Measurements from ENCODE around the gene LCLAT1. TPM values are rescaled to one million over a fixed set of nuclear protein-coding genes. Genes with fewer than 3 reads are reported as not detected.
A peak's percentile ranks its signal among the peaks of the same experiment; 100 is the strongest.

The LCLAT1 gene
- 10 to 100 TPM; 12.0 to 21.1 TPM for total RNA-seq
- 10 to 100 TPM; 10.3 to 11.8 TPM for polyA plus RNA-seq (ENCODE audit: insufficient read length in 2 of 2)
- long read RNA-seq, donor 1, full-length matches to known transcripts = 2 of 2 reads
- long read RNA-seq, donor 1, partial matches to known transcripts = 0 of 2 reads
- long read RNA-seq, donor 1, other reads (novel, unspliced or antisense) = 0 of 2 reads
- long read RNA-seq, donor 2, full-length matches to known transcripts = 1 of 1 reads
- long read RNA-seq, donor 2, partial matches to known transcripts = 0 of 1 reads
- long read RNA-seq, donor 2, other reads (novel, unspliced or antisense) = 0 of 1 reads
- long read RNA-seq, donor 3 = 0 reads
- long read RNA-seq, donor 4, full-length matches to known transcripts = 1 of 1 reads
- long read RNA-seq, donor 4, partial matches to known transcripts = 0 of 1 reads
- long read RNA-seq, donor 4, other reads (novel, unspliced or antisense) = 0 of 1 reads

- 3% methylated on average over 83 of the region's 83 CpGs for WGBS (ENCODE audit: insufficient coverage)
- no peaks in the 10 kb centered on the region for H3K9me3 ChIP-seq (ENCODE audit: control insufficient read depth, insufficient read depth, low read length)
- H3K36me3 ChIP-seq (ENCODE audit: control insufficient read depth, insufficient read depth, low read length) = no peaks in the 10 kb centered on the region
- H3K27me3 ChIP-seq (ENCODE audit: control insufficient read depth, insufficient read depth, low read length) = no peaks in the 10 kb centered on the region
- peak; percentile 69 to 95 (median 73) for DNase-seq (ENCODE audit: low read depth in 4 of 6, low spot score in 6 of 6)
- H3K4me1 ChIP-seq (ENCODE audit: control insufficient read depth, insufficient read depth, low read length) = peaks cover 5% of the 10 kb centered on the region
- H3K27ac ChIP-seq (ENCODE audit: low read depth, low read length) = peak within 1 kb of the TSS; percentile 42
- peak within 1 kb of the TSS; percentile 95 for H3K4me3 ChIP-seq (ENCODE audit: low read depth, low read length)
Measured at GRCh38 chr2:30447149-30448045, at the start of gene LCLAT1. LCLAT1 (plus strand) TSS chr2:30447246; CDS start chr2:30525591, 78,345 bp downstream.

- WGBS (ENCODE audit: insufficient coverage) = 100% methylated on average over 2 of the region's 4 CpGs
- H3K36me3 ChIP-seq (ENCODE audit: control insufficient read depth, insufficient read depth, low read length) = no peaks in the 10 kb centered on the region
- H3K4me3 ChIP-seq (ENCODE audit: low read depth, low read length) = no peak overlapping the region
- H3K27me3 ChIP-seq (ENCODE audit: control insufficient read depth, insufficient read depth, low read length) = no peaks in the 10 kb centered on the region
- DNase-seq (ENCODE audit: low read depth in 4 of 6, low spot score in 6 of 6) = no peak
- no peaks in the 10 kb centered on the region for H3K4me1 ChIP-seq (ENCODE audit: control insufficient read depth, insufficient read depth, low read length)
- H3K9me3 ChIP-seq (ENCODE audit: control insufficient read depth, insufficient read depth, low read length) = no peaks in the 10 kb centered on the region
- H3K27ac ChIP-seq (ENCODE audit: low read depth, low read length) = no peak overlapping the region
Measured at GRCh38 chr2:30398084-30398873, 48.8 kb upstream of the LCLAT1 start.

GRCh38 chr2:30400151-30400954, 46.7 kb upstream of the LCLAT1 start:
- Histone ChIP-seq H3K27ac (ENCODE audit: low read depth, low read length) (no peak overlapping the region), H3K27me3 (ENCODE audit: control insufficient read depth, insufficient read depth, low read length) (no peaks in the 10 kb centered on the region), H3K36me3 (ENCODE audit: control insufficient read depth, insufficient read depth, low read length) (no peaks in the 10 kb centered on the region), H3K4me3 (ENCODE audit: low read depth, low read length) (no peak overlapping the region), H3K9me3 (ENCODE audit: control insufficient read depth, insufficient read depth, low read length) (no peaks in the 10 kb centered on the region), H3K4me1 (ENCODE audit: control insufficient read depth, insufficient read depth, low read length) (peaks cover 9% of the 10 kb centered on the region)
- 93% methylated on average over 4 of the region's 11 CpGs for WGBS (ENCODE audit: insufficient coverage)
- DNase-seq (ENCODE audit: low read depth in 4 of 6, low spot score in 6 of 6) = no peak

- Histone ChIP-seq H3K4me1 (ENCODE audit: control insufficient read depth, insufficient read depth, low read length) (peaks cover 11% of the 10 kb centered on the region), H3K27ac (ENCODE audit: low read depth, low read length) (no peak overlapping the region)
- no peak for DNase-seq (ENCODE audit: low read depth in 4 of 6, low spot score in 6 of 6)
Measured at GRCh38 chr2:30402441-30403182, 44.4 kb upstream of the LCLAT1 start.

GRCh38 chr2:30403592-30404312, 43.3 kb upstream of the LCLAT1 start:
- WGBS (ENCODE audit: insufficient coverage) = 48% methylated on average over 4 of the region's 7 CpGs
- H3K36me3 ChIP-seq (ENCODE audit: control insufficient read depth, insufficient read depth, low read length) = no peaks in the 10 kb centered on the region
- peak overlapping the region; percentile 20 for H3K27ac ChIP-seq (ENCODE audit: low read depth, low read length)
- no peak overlapping the region for H3K4me3 ChIP-seq (ENCODE audit: low read depth, low read length)
- H3K9me3 ChIP-seq (ENCODE audit: control insufficient read depth, insufficient read depth, low read length) = no peaks in the 10 kb centered on the region
- peaks cover 16% of the 10 kb centered on the region for H3K4me1 ChIP-seq (ENCODE audit: control insufficient read depth, insufficient read depth, low read length)
- H3K27me3 ChIP-seq (ENCODE audit: control insufficient read depth, insufficient read depth, low read length) = no peaks in the 10 kb centered on the region
- no peak for DNase-seq (ENCODE audit: low read depth in 4 of 6, low spot score in 6 of 6)

More at GRCh38 chr2:30402441-30403182, 44.4 kb upstream of the LCLAT1 start:
- Histone ChIP-seq H3K27me3 (ENCODE audit: control insufficient read depth, insufficient read depth, low read length) (no peaks in the 10 kb centered on the region), H3K36me3 (ENCODE audit: control insufficient read depth, insufficient read depth, low read length) (no peaks in the 10 kb centered on the region), H3K9me3 (ENCODE audit: control insufficient read depth, insufficient read depth, low read length) (no peaks in the 10 kb centered on the region), H3K4me3 (ENCODE audit: low read depth, low read length) (no peak overlapping the region)
- WGBS (ENCODE audit: insufficient coverage) = 100% methylated on average over 1 of the region's 5 CpGs

GRCh38 chr2:30404319-30405259, 42.5 kb upstream of the LCLAT1 start:
- WGBS (ENCODE audit: insufficient coverage) = 21% methylated on average over 6 of the region's 12 CpGs
- Histone ChIP-seq H3K36me3 (ENCODE audit: control insufficient read depth, insufficient read depth, low read length) (no peaks in the 10 kb centered on the region), H3K9me3 (ENCODE audit: control insufficient read depth, insufficient read depth, low read length) (no peaks in the 10 kb centered on the region), H3K27ac (ENCODE audit: low read depth, low read length) (peak overlapping the region; percentile 20), H3K27me3 (ENCODE audit: control insufficient read depth, insufficient read depth, low read length) (no peaks in the 10 kb centered on the region), H3K4me1 (ENCODE audit: control insufficient read depth, insufficient read depth, low read length) (peaks cover 16% of the 10 kb centered on the region), H3K4me3 (ENCODE audit: low read depth, low read length) (no peak overlapping the region)
- DNase-seq (ENCODE audit: low read depth in 4 of 6, low spot score in 6 of 6) = peak in 2 of 6 donors; percentile 54 to 62

- Histone ChIP-seq H3K27me3 (ENCODE audit: control insufficient read depth, insufficient read depth, low read length) (no peaks in the 10 kb centered on the region), H3K4me3 (ENCODE audit: low read depth, low read length) (no peak overlapping the region), H3K36me3 (ENCODE audit: control insufficient read depth, insufficient read depth, low read length) (no peaks in the 10 kb centered on the region), H3K4me1 (ENCODE audit: control insufficient read depth, insufficient read depth, low read length) (peaks cover 16% of the 10 kb centered on the region), H3K9me3 (ENCODE audit: control insufficient read depth, insufficient read depth, low read length) (no peaks in the 10 kb centered on the region), H3K27ac (ENCODE audit: low read depth, low read length) (no peak overlapping the region)
- 79% methylated on average over 1 of the region's 1 CpG for WGBS (ENCODE audit: insufficient coverage)
- DNase-seq (ENCODE audit: low read depth in 4 of 6, low spot score in 6 of 6) = no peak
Measured at GRCh38 chr2:30405260-30405605, 41.8 kb upstream of the LCLAT1 start.

Data from spinal cord (tissue), 10 donors.